ENCODE data around the gene GGN. TPM values are rescaled to one million over a fixed set of nuclear protein-coding genes. Genes with fewer than 3 reads are reported as not detected.

GGN gene
- total and polyA plus RNA-seq, 9 of the 15 experiments (the other 6 are each of a cell fraction or from before 2014, with no cell fraction given) = 0.15 to 0.33 TPM; not detected in 7

GRCh38 chr19:38336638-38337359 lies 51.0 kb downstream of the GGN start (continued):
- TF ChIP-seq PRDM10 (IDR thresholded peaks at IDR 0.05; ENCODE audit: partially characterized antibody) (peak; percentile 93), HDGF (IDR thresholded peaks at IDR 0.05) (peak; percentile 92; the same call in 1 of the 2 replicates), ZNF668 (CRISPR knock-in tag; IDR thresholded peaks at IDR 0.05) (no peak), NCOA2 (IDR thresholded peaks at IDR 0.05; ENCODE audit: partially characterized antibody in 2 of 2) (no peak), NELFE (IDR thresholded peaks at IDR 0.05; ENCODE audit: insufficient read depth, insufficient read length) (no peak), SETDB1 (IDR thresholded peaks at IDR 0.05; ENCODE audit: low read length) (no peak), STAT5A (IDR thresholded peaks at IDR 0.05; ENCODE audit: borderline replicate concordance, low read length) (no peak), MTA1 (IDR thresholded peaks at IDR 0.05; ENCODE audit: borderline replicate concordance) (peak; percentile 51; the same call in 1 of the 2 replicates), DLX4 (CRISPR knock-in tag; IDR thresholded peaks at IDR 0.05) (no peak), ZNF253 (CRISPR knock-in tag; conservative IDR thresholded peaks at IDR 0.05) (no peak), TBP (optimal IDR thresholded peaks at IDR 0.05; ENCODE audit: low read depth, low read length) (no peak), ZNF165 (CRISPR knock-in tag; IDR thresholded peaks at IDR 0.05; ENCODE audit: borderline replicate concordance) (no peak), ZNF3 (CRISPR knock-in tag; IDR thresholded peaks at IDR 0.05) (no peak), ZNF696 (CRISPR knock-in tag; conservative IDR thresholded peaks at IDR 0.05) (no peak), GABPA (tag; conservative IDR thresholded peaks at IDR 0.05; ENCODE audit: low read depth) (no peak), NR2C1 (IDR thresholded peaks at IDR 0.05) (no peak), NR2C1 (tag; IDR thresholded peaks at IDR 0.05) (no peak), ELF1 (tag; IDR thresholded peaks at IDR 0.05) (no peak), HMGN3 (IDR thresholded peaks at IDR 0.05; ENCODE audit: borderline replicate concordance, extremely low read depth, insufficient read length, low read depth, low read length) (peak; percentile 54), MYC (IDR thresholded peaks at IDR 0.05; ENCODE audit: low read depth, low read length) (peak; percentile 20; the same call in 1 of the 2 replicates), MYC (CRISPR knock-in tag; IDR thresholded peaks at IDR 0.05; ENCODE audit: borderline replicate concordance, low read depth) (no peak), TEAD2 (tag; IDR thresholded peaks at IDR 0.05) (no peak)
- TF ChIP-seq, protein P1, sequence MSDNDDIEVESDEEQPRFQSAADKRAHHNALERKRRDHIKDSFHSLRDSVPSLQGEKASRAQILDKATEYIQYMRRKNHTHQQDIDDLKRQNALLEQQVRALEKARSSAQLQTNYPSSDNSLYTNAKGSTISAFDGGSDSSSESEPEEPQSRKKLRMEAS (CRISPR knock-in tag; IDR thresholded peaks at IDR 0.05) = peak; percentile 44
- TF ChIP-seq, protein P2, sequence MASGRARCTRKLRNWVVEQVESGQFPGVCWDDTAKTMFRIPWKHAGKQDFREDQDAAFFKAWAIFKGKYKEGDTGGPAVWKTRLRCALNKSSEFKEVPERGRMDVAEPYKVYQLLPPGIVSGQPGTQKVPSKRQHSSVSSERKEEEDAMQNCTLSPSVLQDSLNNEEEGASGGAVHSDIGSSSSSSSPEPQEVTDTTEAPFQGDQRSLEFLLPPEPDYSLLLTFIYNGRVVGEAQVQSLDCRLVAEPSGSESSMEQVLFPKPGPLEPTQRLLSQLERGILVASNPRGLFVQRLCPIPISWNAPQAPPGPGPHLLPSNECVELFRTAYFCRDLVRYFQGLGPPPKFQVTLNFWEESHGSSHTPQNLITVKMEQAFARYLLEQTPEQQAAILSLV (tag; IDR thresholded peaks at IDR 0.05) = no peak

Measured in K562 (cell line).